Measurements from ENCODE around the gene CDH24. TPM values are rescaled to one million over a fixed set of nuclear protein-coding genes. Genes with fewer than 3 reads are reported as not detected.

Gene CDH24
- total and polyA plus RNA-seq, 8 donors = 6.1 to 14.8 (median 11.3) TPM

- ATAC-seq = no peak
Measured at GRCh38 chr14:22997676-22998323, 59.5 kb downstream of the CDH24 start.

More at GRCh38 chr14:22997676-22998323, 59.5 kb downstream of the CDH24 start:
- no peak for DNase-seq
- TF ChIP-seq, protein P1, sequence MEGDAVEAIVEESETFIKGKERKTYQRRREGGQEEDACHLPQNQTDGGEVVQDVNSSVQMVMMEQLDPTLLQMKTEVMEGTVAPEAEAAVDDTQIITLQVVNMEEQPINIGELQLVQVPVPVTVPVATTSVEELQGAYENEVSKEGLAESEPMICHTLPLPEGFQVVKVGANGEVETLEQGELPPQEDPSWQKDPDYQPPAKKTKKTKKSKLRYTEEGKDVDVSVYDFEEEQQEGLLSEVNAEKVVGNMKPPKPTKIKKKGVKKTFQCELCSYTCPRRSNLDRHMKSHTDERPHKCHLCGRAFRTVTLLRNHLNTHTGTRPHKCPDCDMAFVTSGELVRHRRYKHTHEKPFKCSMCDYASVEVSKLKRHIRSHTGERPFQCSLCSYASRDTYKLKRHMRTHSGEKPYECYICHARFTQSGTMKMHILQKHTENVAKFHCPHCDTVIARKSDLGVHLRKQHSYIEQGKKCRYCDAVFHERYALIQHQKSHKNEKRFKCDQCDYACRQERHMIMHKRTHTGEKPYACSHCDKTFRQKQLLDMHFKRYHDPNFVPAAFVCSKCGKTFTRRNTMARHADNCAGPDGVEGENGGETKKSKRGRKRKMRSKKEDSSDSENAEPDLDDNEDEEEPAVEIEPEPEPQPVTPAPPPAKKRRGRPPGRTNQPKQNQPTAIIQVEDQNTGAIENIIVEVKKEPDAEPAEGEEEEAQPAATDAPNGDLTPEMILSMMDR (IDR thresholded peaks at IDR 0.05) = no peak
- H3K27ac ChIP-seq = no peak overlapping the region
- H3K9me3 ChIP-seq = no peaks in the 10 kb centered on the region
- H3K27me3 ChIP-seq = no peaks in the 10 kb centered on the region
- H3K4me3 ChIP-seq = no peak overlapping the region
- peaks cover 0 to 4% of the 10 kb centered on the region in 2 donors for H3K36me3 ChIP-seq
- peaks cover 3 to 10% of the 10 kb centered on the region in 2 donors for H3K4me1 ChIP-seq
- intact Hi-C loops (cut with DNase I) = no loop called here

Other genes starting within 250 kb of the CDH24 start
- gene SLC7A7, start 242.1 kb downstream of the CDH24 start, total RNA-seq = 10 to 100 TPM; 41.2 to 67.6 TPM
- 10 to 100 TPM in 3 of 6 donors, 1 to 10 TPM in 3; 9.6 to 11.2 (median 9.9) TPM for gene SLC7A7, start 242.1 kb downstream of the CDH24 start, polyA plus RNA-seq (ENCODE audit: insufficient read length in 6 of 6)
- 10 to 100 TPM; 72.3 to 84.7 TPM for gene MRPL52, start 227.6 kb downstream of the CDH24 start, total RNA-seq
- gene MRPL52, start 227.6 kb downstream of the CDH24 start, polyA plus RNA-seq (ENCODE audit: insufficient read length in 6 of 6) = 10 to 100 TPM; 57.0 to 86.9 (median 68.4) TPM
- 100 to 1,000 TPM; 201 to 225 TPM for gene MMP14, start 220.9 kb downstream of the CDH24 start, total RNA-seq
- 100 to 1,000 TPM; 169 to 211 (median 183) TPM for gene MMP14, start 220.9 kb downstream of the CDH24 start, polyA plus RNA-seq (ENCODE audit: insufficient read length in 6 of 6)
- gene LRP10, start 185.8 kb downstream of the CDH24 start, total RNA-seq = 100 to 1,000 TPM; 141 to 147 TPM
- gene LRP10, start 185.8 kb downstream of the CDH24 start, polyA plus RNA-seq (ENCODE audit: insufficient read length in 6 of 6) = 10 to 100 TPM; 49.3 to 60.4 (median 57.7) TPM
- under 1 TPM; 0.29 to 0.73 TPM for gene REM2, start 174.3 kb downstream of the CDH24 start, total RNA-seq
- gene REM2, start 174.3 kb downstream of the CDH24 start, polyA plus RNA-seq (ENCODE audit: insufficient read length in 6 of 6) = 1 to 10 TPM in 1 of 6 donors, under 1 TPM in 5; 0.56 to 1.3 (median 0.87) TPM
- 10 to 100 TPM; 64.9 to 81.8 TPM for gene RBM23, start 138.4 kb downstream of the CDH24 start, total RNA-seq
- gene RBM23, start 138.4 kb downstream of the CDH24 start, polyA plus RNA-seq (ENCODE audit: insufficient read length in 6 of 6) = 100 to 1,000 TPM in 5 of 6 donors, 10 to 100 TPM in 1; 96.3 to 133 (median 115) TPM
- gene PRMT5, start 128.1 kb downstream of the CDH24 start, total RNA-seq = 10 to 100 TPM; 48.7 to 73.3 TPM
- 100 to 1,000 TPM; 105 to 143 (median 135) TPM for gene PRMT5, start 128.1 kb downstream of the CDH24 start, polyA plus RNA-seq (ENCODE audit: insufficient read length in 6 of 6)
- 10 to 100 TPM; 47.6 to 51.4 TPM for gene HAUS4, start 100.4 kb downstream of the CDH24 start, total RNA-seq
- gene HAUS4, start 100.4 kb downstream of the CDH24 start, polyA plus RNA-seq (ENCODE audit: insufficient read length in 6 of 6) = 10 to 100 TPM; 60.1 to 82.6 (median 71.2) TPM
- 10 to 100 TPM; 37.9 to 39.5 TPM for gene AJUBA, start 75.0 kb downstream of the CDH24 start, total RNA-seq
- 10 to 100 TPM; 38.2 to 51.9 (median 41.9) TPM for gene AJUBA, start 75.0 kb downstream of the CDH24 start, polyA plus RNA-seq (ENCODE audit: insufficient read length in 6 of 6)
- gene C14orf93, start 47.4 kb downstream of the CDH24 start, total RNA-seq = 1 to 10 TPM; 8.3 TPM
- gene C14orf93, start 47.4 kb downstream of the CDH24 start, polyA plus RNA-seq (ENCODE audit: insufficient read length in 6 of 6) = 10 to 100 TPM; 21.2 to 24.0 (median 21.6) TPM
- gene PSMB5, start 22.6 kb downstream of the CDH24 start, total RNA-seq = 100 to 1,000 TPM; 114 to 140 TPM
- 100 to 1,000 TPM; 174 to 199 (median 181) TPM for gene PSMB5, start 22.6 kb downstream of the CDH24 start, polyA plus RNA-seq (ENCODE audit: insufficient read length in 6 of 6)
- not detected for gene PSMB11, start 15.3 kb downstream of the CDH24 start, total RNA-seq
- not detected for gene PSMB11, start 15.3 kb downstream of the CDH24 start, polyA plus RNA-seq (ENCODE audit: insufficient read length in 6 of 6)
- 100 to 1,000 TPM; 137 to 159 TPM for gene ACIN1, start 37.6 kb upstream of the CDH24 start, total RNA-seq
- gene ACIN1, start 37.6 kb upstream of the CDH24 start, polyA plus RNA-seq (ENCODE audit: insufficient read length in 6 of 6) = 100 to 1,000 TPM; 283 to 380 (median 336) TPM
- 10 to 100 TPM; 52.6 to 67.6 TPM for gene C14orf119, start 38.0 kb upstream of the CDH24 start, total RNA-seq
- gene C14orf119, start 38.0 kb upstream of the CDH24 start, polyA plus RNA-seq (ENCODE audit: insufficient read length in 6 of 6) = 10 to 100 TPM; 57.9 to 65.3 (median 63.5) TPM
- gene CIROP, start 47.5 kb upstream of the CDH24 start, total RNA-seq = not detected
- gene CIROP, start 47.5 kb upstream of the CDH24 start, polyA plus RNA-seq (ENCODE audit: insufficient read length in 6 of 6) = under 1 TPM in 2 of 6 donors, not detected in 4; 0.06 to 0.08 TPM
- gene CEBPE, start 61.7 kb upstream of the CDH24 start, total RNA-seq = 1 to 10 TPM in 1 of 2 donors, under 1 TPM in 1; 0.26 to 1.0 TPM
- gene CEBPE, start 61.7 kb upstream of the CDH24 start, polyA plus RNA-seq (ENCODE audit: insufficient read length in 6 of 6) = under 1 TPM in 4 of 6 donors, not detected in 2; 0.14 to 0.26 (median 0.18) TPM
- 10 to 100 TPM; 38.5 to 42.2 TPM for gene SLC7A8, start 126.1 kb upstream of the CDH24 start, total RNA-seq
- gene SLC7A8, start 126.1 kb upstream of the CDH24 start, polyA plus RNA-seq (ENCODE audit: insufficient read length in 6 of 6) = 100 to 1,000 TPM; 112 to 153 (median 132) TPM
- not detected for gene RNF212B, start 180.4 kb upstream of the CDH24 start, total RNA-seq
- gene RNF212B, start 180.4 kb upstream of the CDH24 start, polyA plus RNA-seq (ENCODE audit: insufficient read length in 6 of 6) = under 1 TPM; 0.47 to 0.94 (median 0.74) TPM
- 10 to 100 TPM; 11.9 to 13.2 TPM for gene HOMEZ, start 228.6 kb upstream of the CDH24 start, total RNA-seq
- 10 to 100 TPM; 12.6 to 18.6 (median 16.8) TPM for gene HOMEZ, start 228.6 kb upstream of the CDH24 start, polyA plus RNA-seq (ENCODE audit: insufficient read length in 6 of 6)
- gene PPP1R3E, start 245.3 kb upstream of the CDH24 start, total RNA-seq = 10 to 100 TPM; 11.3 to 18.6 TPM
- gene PPP1R3E, start 245.3 kb upstream of the CDH24 start, polyA plus RNA-seq (ENCODE audit: insufficient read length in 6 of 6) = 10 to 100 TPM; 18.8 to 24.5 (median 20.4) TPM
- gene BCL2L2, start 249.3 kb upstream of the CDH24 start, total RNA-seq = 10 to 100 TPM; 37.1 to 49.9 TPM
- gene BCL2L2, start 249.3 kb upstream of the CDH24 start, polyA plus RNA-seq (ENCODE audit: insufficient read length in 6 of 6) = 10 to 100 TPM; 39.2 to 41.5 (median 40.4) TPM